ENCODE data around the gene LAMB1.
"Not testable (repeated sequence)": the region's sequence is repeated elsewhere in the genome, so short reads cannot be mapped to it uniquely, and the experiment has no call there.

The LAMB1 gene

GRCh38 chr7:107917763-107918651, 85.0 kb downstream of the LAMB1 start:
- DNase-seq (ENCODE audit: low read depth in 2 of 2) = no peak

- DNase-seq (ENCODE audit: low read depth in 2 of 2) = no peak
These were observed 87.4 kb downstream of the LAMB1 start for GRCh38 chr7:107915541-107915940.

GRCh38 chr7:107914831-107915230, 88.1 kb downstream of the LAMB1 start:
- no peak for DNase-seq (ENCODE audit: low read depth in 2 of 2)

GRCh38 chr7:107913851-107914250, 89.1 kb downstream of the LAMB1 start:
- no peak for DNase-seq (ENCODE audit: low read depth in 2 of 2)

- no peak for DNase-seq (ENCODE audit: low read depth in 2 of 2)
These were observed 91.0 kb downstream of the LAMB1 start for GRCh38 chr7:107911981-107912380.

GRCh38 chr7:107909445-107909844, 93.5 kb downstream of the LAMB1 start:
- no peak for DNase-seq (ENCODE audit: low read depth in 2 of 2)

- DNase-seq (ENCODE audit: low read depth in 2 of 2) = no peak
These were observed 95.2 kb downstream of the LAMB1 start for GRCh38 chr7:107907790-107908189.

GRCh38 chr7:107902381-107902780, 100.6 kb downstream of the LAMB1 start:
- no peak for DNase-seq (ENCODE audit: low read depth in 2 of 2)

- DNase-seq (ENCODE audit: low read depth in 2 of 2) = no peak
These were observed 102.4 kb downstream of the LAMB1 start for GRCh38 chr7:107900496-107901015.

- no peak for DNase-seq (ENCODE audit: low read depth in 2 of 2)
These were observed 103.9 kb downstream of the LAMB1 start for GRCh38 chr7:107898997-107899594.

- not testable (repeated sequence) for DNase-seq (ENCODE audit: low read depth in 2 of 2)
These were observed 110.6 kb downstream of the LAMB1 start for GRCh38 chr7:107892367-107892741.

- DNase-seq (ENCODE audit: low read depth in 2 of 2) = no peak
These were observed 111.2 kb downstream of the LAMB1 start for GRCh38 chr7:107891636-107892366.

- peak; percentile 87 to 92 for DNase-seq (ENCODE audit: low read depth in 2 of 2)
These were observed 111.9 kb downstream of the LAMB1 start, which contains the start of gene DLD for GRCh38 chr7:107890962-107891635. Gene DLD (plus strand): TSS chr7:107891183. CDS start chr7:107891251, 68 bp downstream.

- no peak for DNase-seq (ENCODE audit: low read depth in 2 of 2)
These were observed 112.4 kb downstream of the LAMB1 start for GRCh38 chr7:107890493-107890961.

GRCh38 chr7:107889992-107890391, 113.0 kb downstream of the LAMB1 start:
- DNase-seq (ENCODE audit: low read depth in 2 of 2) = no peak

- DNase-seq (ENCODE audit: low read depth in 2 of 2) = not testable (repeated sequence)
These were observed 115.1 kb downstream of the LAMB1 start for GRCh38 chr7:107887827-107888226.

GRCh38 chr7:107884066-107884818, 118.7 kb downstream of the LAMB1 start:
- DNase-seq (ENCODE audit: low read depth in 2 of 2) = no peak

GRCh38 chr7:107882766-107883165, 120.2 kb downstream of the LAMB1 start:
- no peak for DNase-seq (ENCODE audit: low read depth in 2 of 2)

GRCh38 chr7:107879400-107880035, 123.4 kb downstream of the LAMB1 start:
- no peak for DNase-seq (ENCODE audit: low read depth in 2 of 2)

GRCh38 chr7:107878636-107879035, 124.3 kb downstream of the LAMB1 start:
- DNase-seq (ENCODE audit: low read depth in 2 of 2) = no peak

Measured in stimulated activated CD4-positive, alpha-beta T cell treated with anti-CD3 and anti-CD28 coated beads, Interleukin-4, amount 100 ng/mL, for 48 hours (primary cell).